CD4-positive, alpha-beta T cell (primary cell): Measurements from ENCODE around the gene TUT4. TPM values are rescaled to one million over a fixed set of nuclear protein-coding genes. Genes with fewer than 3 reads are reported as not detected.
A peak's percentile ranks its signal among the peaks of the same experiment; 100 is the strongest.

Source experiments
- ATAC-seq: fragments of 200-7000 bp; cut with Tn5 transposase; one replicate; pipeline ENCODE4 v1.10.0; 2022; ENCODE audit warnings: mild to moderate bottlenecking; ENCODE audit not compliant: poor library complexity
- CTCF ChIA-PET: fragments of 350-600 bp; sonication (Branson Sonifier 250); formaldehyde crosslinking; loops from one replicate; lab custom pipeline; 2021; ENCODE audit warnings: antibody characterized with exemption, inconsistent platforms; lab: Charles Lee
- POLR2A ChIA-PET: fragments of 350-600 bp; sonication (Branson Sonifier 250); formaldehyde crosslinking; loops from one replicate; lab custom pipeline; 2021; ENCODE audit warnings: antibody characterized with exemption, inconsistent platforms; lab: Charles Lee
- DNase-seq, 14 experiments: peaks; one replicate each; pipeline ENCODE4 v3.0.0-alpha.2; 2013 to 2020; ENCODE audit warnings: mixed read lengths in 2 of 14
- H3K27ac ChIP-seq, 2 donors: one replicate each; pipeline versions ENCODE4 v1.5.1 to v1.7.0; 2013; ENCODE audit warnings: low read length in 2 of 2, low read depth in 1 of 2, mild to moderate bottlenecking in 1 of 2
- H3K27me3 ChIP-seq, 2 experiments: 1 replicate in 1 of 2; 2 replicates in 1 of 2; pipeline versions ENCODE4 v1.6.1 to v1.7.0; 2013; ENCODE audit warnings: low read length in 2 of 2, control low read depth in 1 of 2, mild to moderate bottlenecking in 1 of 2, moderate library complexity in 1 of 2; ENCODE audit not compliant: insufficient read depth in 2 of 2, control insufficient read depth in 1 of 2
- H3K36me3 ChIP-seq: one replicate; pipeline ENCODE4 v1.6.1; 2013; ENCODE audit warnings: low read length, control low read depth; ENCODE audit not compliant: insufficient read depth
- H3K4me1 ChIP-seq: one replicate; pipeline ENCODE4 v1.6.1; 2013; ENCODE audit warnings: low read length, control low read depth; ENCODE audit not compliant: insufficient read depth
- H3K4me3 ChIP-seq: one replicate; pipeline ENCODE4 v1.5.1; 2013; ENCODE audit warnings: mild to moderate bottlenecking, low read length, moderate library complexity
- H3K9me3 ChIP-seq, 2 experiments: 1 replicate in 1 of 2; 2 replicates in 1 of 2; pipeline versions ENCODE4 v1.6.1 to v1.7.0; 2013; ENCODE audit warnings: low read length in 2 of 2, mild to moderate bottlenecking in 2 of 2, control low read depth in 1 of 2, moderate library complexity in 1 of 2; ENCODE audit not compliant: control insufficient read depth in 1 of 2, insufficient read depth in 1 of 2
- H3K27ac Mint-ChIP-seq: one replicate; pipeline ENCODE4 v1.8.0; 2020; ENCODE audit warnings: mixed read lengths
- H3K27me3 Mint-ChIP-seq: one replicate; pipeline ENCODE4 v1.8.0; 2021; ENCODE audit warnings: mixed read lengths
- H3K36me3 Mint-ChIP-seq: one replicate; pipeline ENCODE4 v1.8.0; 2021; ENCODE audit warnings: low read depth, mixed read lengths
- H3K4me1 Mint-ChIP-seq: one replicate; pipeline ENCODE4 v1.8.0; 2021; ENCODE audit warnings: low read depth, mixed read lengths
- H3K4me3 Mint-ChIP-seq: one replicate; pipeline ENCODE4 v1.8.0; 2020; ENCODE audit warnings: mild to moderate bottlenecking, mixed read lengths
- H3K9me3 Mint-ChIP-seq: one replicate; pipeline ENCODE4 v1.8.0; 2020; ENCODE audit warnings: mixed read lengths
- CTCF ChIP-seq: fragments of 200-600 bp; IDR thresholded peaks from one replicate; pipeline ENCODE4 v1.8.0; 2022; ENCODE audit warnings: antibody characterized with exemption, mild to moderate bottlenecking
- intact Hi-C, 2 experiments: fragments of 100-400 bp; cut with DNase I in 1 of 2; cut with micrococcal nuclease in 1 of 2; formaldehyde crosslinking; loops; one replicate each; pipeline versions ENCODE4 v1.15.1 to v1.9.0; 2023 to 2025; cut with DNase I, micrococcal nuclease
- total RNA-seq, 174 experiments: library from RNA in 2 of 174; stranded (reverse) in 2 of 174; gene quantifications; one replicate each; pipeline ENCODE4 v1.2.3 and lab custom pipeline; 2021 to 2026

TUT4 gene
- total RNA-seq, 2 experiments from 2014 or later, result 141 to 147 TPM

- Histone ChIP-seq H3K4me3 (no peak overlapping the region), H3K27me3 (no peaks in the 10 kb centered on the region), H3K36me3 (peaks cover 9% of the 10 kb centered on the region), H3K4me1 (peaks cover 7% of the 10 kb centered on the region), H3K27ac (no peak overlapping the region), H3K9me3 (peaks cover 0 to 4% of the 10 kb centered on the region in 2 experiments)
- ChIA-PET POLR2A (interaction anchor here (1.7 kb wide), 1 partner anchor 22 kb away, joined by 5 read pairs; the partner anchor contains the start of gene TUT4), CTCF (no interaction called here)
- intact Hi-C loops, result no loop called here
- TF ChIP-seq CTCF, result no peak
- no peak for ATAC-seq
- H3K4me3 Mint-ChIP-seq, result no peak overlapping the region
- H3K36me3 Mint-ChIP-seq, result peaks cover 38% of the 10 kb centered on the region
- DNase-seq, result no peak
- no peak overlapping the region for H3K27ac Mint-ChIP-seq
- H3K27me3 Mint-ChIP-seq, result no peaks in the 10 kb centered on the region
- H3K4me1 Mint-ChIP-seq, result peaks cover 53% of the 10 kb centered on the region
- no peaks in the 10 kb centered on the region for H3K9me3 Mint-ChIP-seq
These were observed 21.5 kb downstream of the TUT4 start for GRCh38 chr1:52531249-52531872.

GRCh38 chr1:52530563-52531144 lies 22.2 kb downstream of the TUT4 start:
- no peak overlapping the region for H3K4me3 ChIP-seq
- ChIA-PET CTCF (no interaction called here), POLR2A (no interaction called here)
- ATAC-seq (no peak), DNase-seq (no peak)
- no peak for TF ChIP-seq CTCF
- peaks cover 7% of the 10 kb centered on the region for H3K4me1 ChIP-seq
- Mint-ChIP-seq H3K36me3 (peaks cover 38% of the 10 kb centered on the region), H3K4me3 (no peak overlapping the region), H3K27ac (no peak overlapping the region), H3K27me3 (no peaks in the 10 kb centered on the region), H3K9me3 (no peaks in the 10 kb centered on the region), H3K4me1 (peaks cover 58% of the 10 kb centered on the region)
- H3K9me3 ChIP-seq, result peaks cover 0 to 4% of the 10 kb centered on the region in 2 experiments
- H3K27ac ChIP-seq, result no peak overlapping the region
- H3K27me3 ChIP-seq, result no peaks in the 10 kb centered on the region
- intact Hi-C loops, result no loop called here
- peaks cover 12% of the 10 kb centered on the region for H3K36me3 ChIP-seq

- intact Hi-C loops, result loop anchor here in 1 of 2 experiments (5.0 kb wide), 1 partner anchor 34 kb away; no protein-coding TSS in a partner anchor
- no peaks in the 10 kb centered on the region for H3K27me3 ChIP-seq
- peaks cover 46% of the 10 kb centered on the region for H3K4me1 Mint-ChIP-seq
- no peak overlapping the region for H3K4me3 Mint-ChIP-seq
- POLR2A ChIA-PET, result no interaction called here
- TF ChIP-seq CTCF, result no peak
- ATAC-seq (no peak), DNase-seq (peak in 5 of 14 experiments; percentile 15 to 34 (median 20))
- no peak overlapping the region for H3K27ac ChIP-seq
- CTCF ChIA-PET, result no interaction called here
- no peaks in the 10 kb centered on the region for H3K9me3 ChIP-seq
- H3K27ac Mint-ChIP-seq, result peak overlapping the region; percentile 14
- H3K36me3 ChIP-seq, result peaks cover 29% of the 10 kb centered on the region
- peaks cover 67% of the 10 kb centered on the region for H3K36me3 Mint-ChIP-seq
- H3K4me1 ChIP-seq, result peaks cover 9% of the 10 kb centered on the region
- H3K9me3 Mint-ChIP-seq, result no peaks in the 10 kb centered on the region
- H3K4me3 ChIP-seq, result no peak overlapping the region
- no peaks in the 10 kb centered on the region for H3K27me3 Mint-ChIP-seq
These were observed 29.5 kb downstream of the TUT4 start for GRCh38 chr1:52523376-52523775.
